SHP77 (cell line): ENCODE results near the gene RMC1.
A peak's percentile ranks its signal among the peaks of the same experiment; 100 is the strongest.
"Not testable (repeated sequence)": the region's sequence is repeated elsewhere in the genome, so short reads cannot be mapped to it uniquely, and the experiment has no call there.

Source experiments
- DNase-seq, 2 experiments: peaks; one replicate each; lab custom pipeline; 2025; lab: John Stamatoyannopoulos, UW

The RMC1 gene

DNA sequence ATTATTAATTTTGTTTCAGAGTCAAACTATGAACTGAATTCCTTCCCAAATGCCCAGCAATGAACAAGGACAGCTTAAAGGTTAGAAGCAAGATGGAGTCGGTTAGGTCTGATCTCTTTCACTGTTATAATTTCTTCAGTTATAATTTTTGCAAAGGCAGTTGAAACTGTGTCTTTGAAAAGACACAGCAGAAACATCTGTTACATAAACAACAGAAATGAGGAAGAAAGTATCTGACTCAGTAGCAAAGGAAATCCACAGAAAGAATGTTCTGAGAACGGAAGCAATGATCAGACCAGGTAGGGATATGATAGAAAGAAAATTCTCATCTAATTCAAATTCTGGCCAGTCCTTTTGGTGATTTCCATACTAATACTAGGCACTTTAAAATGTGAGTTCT lies 5.2 kb upstream of the RMC1 start:
- no peak for DNase-seq

DNA sequence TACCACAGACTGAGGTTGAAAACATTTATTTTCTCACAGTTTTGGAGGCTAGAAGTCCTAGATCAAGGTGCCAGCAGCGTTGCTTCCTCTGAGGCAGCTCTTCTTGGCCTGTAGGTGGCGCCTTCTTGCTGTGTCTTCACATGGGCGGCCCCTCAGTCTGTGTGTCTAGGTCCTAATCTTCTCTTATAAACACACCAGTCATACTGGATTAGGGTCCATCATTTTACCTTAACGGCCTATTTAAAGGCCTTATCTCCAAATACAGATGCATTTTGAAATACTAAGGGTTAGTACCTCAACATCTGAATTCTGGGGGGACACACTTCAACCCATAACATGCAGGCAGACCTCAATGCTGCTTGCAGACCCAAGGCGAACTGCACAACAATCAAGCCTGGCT lies 4.4 kb upstream of the RMC1 start:
- DNase-seq, result peak; percentile 62 to 79

DNA sequence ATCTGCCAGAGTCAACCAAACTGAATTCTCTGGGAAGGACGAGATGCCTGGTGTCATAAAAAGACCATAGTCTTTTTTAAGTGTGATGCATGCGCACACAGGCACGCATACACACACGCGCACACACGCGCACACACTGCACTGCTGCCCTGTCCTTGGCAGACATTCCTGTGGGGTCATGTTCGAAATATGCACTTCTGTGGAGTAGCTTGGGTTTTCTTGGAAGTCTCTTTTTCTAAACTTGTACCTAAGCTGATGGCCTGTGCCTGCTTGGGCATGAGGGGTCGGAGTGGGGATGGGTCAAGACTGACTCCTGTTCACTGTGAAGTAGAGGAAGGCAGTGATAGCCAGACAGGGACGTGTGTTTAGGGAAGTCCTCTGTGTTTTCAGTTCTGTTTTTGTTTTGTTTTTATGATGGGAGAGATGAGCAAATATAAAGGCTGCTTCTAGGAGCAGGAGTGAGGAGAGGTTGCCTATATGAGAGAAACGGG lies 4.0 kb upstream of the RMC1 start:
- DNase-seq, result no peak

DNA sequence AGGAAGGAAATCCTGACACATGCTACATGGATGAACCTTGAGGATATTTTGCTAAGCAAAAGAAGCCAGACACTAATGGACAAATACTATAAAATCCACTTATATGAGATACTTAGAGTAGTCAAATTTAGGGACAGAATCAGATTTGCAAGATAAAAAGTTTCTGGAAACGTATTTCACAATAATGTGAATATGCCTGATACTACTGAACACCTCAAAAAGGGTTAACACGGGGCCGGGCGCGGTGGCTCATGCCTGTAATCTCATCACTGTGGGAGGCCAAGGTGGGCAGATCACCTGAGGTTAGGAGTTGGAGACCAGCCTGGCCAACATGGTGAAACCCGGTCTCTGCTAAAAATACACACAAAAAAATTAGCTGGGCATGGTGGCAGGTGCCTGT lies 1.7 kb upstream of the RMC1 start:
- no peak for DNase-seq

DNA sequence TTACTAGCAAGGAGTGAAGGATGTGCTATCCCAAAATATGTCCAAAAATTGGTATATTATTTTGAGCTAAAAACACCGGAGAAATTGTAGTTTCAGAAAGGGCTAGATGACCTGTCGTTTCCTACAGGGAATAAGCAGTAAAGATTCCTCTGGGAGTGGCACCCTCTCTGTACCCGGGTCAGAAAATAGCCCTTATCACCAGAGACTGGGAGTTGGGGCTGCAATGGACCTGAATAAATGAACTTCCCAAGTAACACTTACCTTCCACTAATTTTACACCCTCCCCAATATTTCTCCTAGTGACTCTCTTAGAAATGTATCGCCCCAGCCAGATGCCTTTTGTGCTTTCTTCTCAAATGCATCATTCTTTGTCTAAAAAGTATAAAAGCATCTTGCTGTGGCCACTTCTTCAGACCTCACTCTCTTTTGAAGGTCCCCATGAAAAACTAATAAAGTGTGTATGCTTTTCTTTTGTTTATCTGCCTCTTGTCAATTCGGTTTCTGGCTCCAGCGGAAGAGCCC lies 734 bp upstream of the RMC1 start:
- no peak for DNase-seq

DNA sequence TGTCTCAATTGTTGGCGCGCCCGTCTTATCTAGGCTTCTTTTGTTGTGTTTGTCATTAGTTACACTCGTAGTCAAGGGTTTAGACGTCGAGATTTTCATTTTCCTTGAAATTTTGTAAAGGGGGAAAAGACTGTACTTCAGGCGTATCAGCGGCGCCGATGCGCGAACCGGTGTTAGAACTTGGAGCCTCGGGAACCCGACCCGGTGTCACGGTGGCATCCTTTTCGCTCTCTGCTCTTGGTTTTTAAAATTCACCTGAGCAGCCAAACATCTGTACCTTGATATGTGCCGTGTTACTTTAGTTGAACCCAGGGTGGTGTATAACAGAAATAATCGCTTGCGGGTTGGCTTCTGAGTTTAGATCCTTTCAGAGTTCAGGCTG lies 643 bp downstream of the RMC1 start:
- DNase-seq, result no peak

DNA sequence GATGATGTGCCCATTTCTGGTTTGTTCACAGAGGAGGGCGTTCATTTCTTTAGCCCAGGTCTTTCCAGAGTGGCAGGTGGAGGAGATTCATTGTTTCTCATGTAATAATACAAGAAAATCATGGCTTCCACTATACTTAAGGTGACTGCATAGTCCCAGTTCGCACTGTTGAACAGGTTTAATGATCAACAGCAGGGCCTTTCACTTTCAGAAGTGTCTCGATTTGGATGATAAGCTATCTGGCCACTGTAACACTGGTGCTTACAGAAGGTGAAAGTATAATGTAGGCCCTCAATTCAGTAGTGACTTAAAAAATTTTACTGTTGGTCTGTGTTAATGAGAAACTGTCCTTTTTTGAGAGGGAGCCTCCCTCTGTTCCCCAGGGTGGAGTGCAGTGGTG lies 1.4 kb downstream of the RMC1 start:
- DNase-seq, result no peak

DNA sequence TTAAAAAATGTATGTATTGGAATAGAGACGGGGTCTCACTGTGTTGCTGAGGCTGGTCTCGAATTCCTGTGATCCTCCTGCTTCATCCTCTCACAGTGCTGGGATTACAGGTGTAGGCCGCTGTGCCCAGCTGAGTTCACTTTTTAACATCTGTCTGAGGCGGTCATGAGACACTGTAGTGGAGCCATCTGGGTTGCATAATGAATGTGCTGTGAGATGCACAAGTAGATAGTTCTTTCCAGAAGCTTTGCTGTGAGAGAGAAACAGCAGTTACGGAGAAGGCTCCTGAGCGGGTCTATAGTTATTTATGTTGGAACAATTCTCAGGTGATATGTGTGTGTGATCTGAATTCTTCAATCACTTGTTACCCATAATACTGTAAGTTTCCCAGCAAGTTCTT lies 3.1 kb downstream of the RMC1 start:
- no peak for DNase-seq

DNA sequence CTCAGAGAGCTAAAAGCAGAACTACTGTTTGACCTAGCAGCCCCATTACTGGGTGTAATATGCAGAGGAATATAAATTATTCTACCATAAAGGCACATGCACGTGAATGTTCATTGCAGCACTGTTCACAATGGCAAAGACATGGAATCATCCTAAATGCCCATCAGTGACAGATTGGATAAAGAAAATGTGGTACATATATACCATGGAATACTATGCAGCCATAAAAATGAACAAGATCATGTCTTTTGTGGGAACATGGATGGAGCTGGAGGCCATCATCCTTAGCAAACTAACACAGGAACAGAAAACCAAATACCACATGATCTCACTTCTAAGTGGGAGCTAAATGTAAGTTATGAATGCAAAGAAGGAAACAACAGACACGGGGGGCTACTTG lies 7.6 kb downstream of the RMC1 start:
- DNase-seq, result not testable (repeated sequence)

DNA sequence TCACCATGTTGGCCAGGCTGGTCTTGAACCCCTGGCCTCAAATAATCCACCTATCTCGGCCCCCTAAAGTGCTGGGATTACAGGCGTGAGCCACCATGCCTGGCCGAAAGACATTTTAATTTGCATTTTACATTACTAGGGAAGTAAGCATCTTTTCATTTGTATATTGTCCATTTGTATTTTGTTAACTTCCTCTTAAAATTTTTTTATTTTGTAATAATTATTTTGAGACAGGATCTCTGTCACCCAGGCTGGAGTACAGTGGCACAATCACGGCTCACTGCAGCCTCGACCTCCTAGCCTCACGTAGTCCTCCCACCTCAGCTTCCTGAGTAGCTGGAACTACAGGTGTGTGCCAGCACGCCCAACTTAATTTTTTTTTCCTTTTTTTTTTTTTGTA lies 8.9 kb downstream of the RMC1 start:
- not testable (repeated sequence) for DNase-seq

DNA sequence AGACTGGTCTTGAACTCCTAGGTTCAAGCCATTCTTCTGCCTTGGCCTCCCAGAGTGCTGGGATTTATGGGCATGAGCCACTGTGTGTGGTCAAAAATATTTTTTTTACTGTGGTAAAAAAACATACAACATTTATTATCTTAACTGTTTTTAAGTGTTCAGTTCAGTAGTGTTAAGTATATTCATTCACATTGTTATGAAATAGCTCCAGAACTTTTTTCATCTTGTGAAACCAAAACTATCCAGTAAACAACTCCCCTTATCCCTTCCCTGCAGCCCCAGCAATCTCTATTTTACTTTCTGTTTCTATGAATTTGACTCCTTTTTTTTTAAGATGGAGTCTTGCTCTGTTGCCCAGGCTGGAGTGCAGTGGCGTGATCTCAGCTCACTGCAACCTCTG lies 9.3 kb downstream of the RMC1 start:
- no peak for DNase-seq

DNA sequence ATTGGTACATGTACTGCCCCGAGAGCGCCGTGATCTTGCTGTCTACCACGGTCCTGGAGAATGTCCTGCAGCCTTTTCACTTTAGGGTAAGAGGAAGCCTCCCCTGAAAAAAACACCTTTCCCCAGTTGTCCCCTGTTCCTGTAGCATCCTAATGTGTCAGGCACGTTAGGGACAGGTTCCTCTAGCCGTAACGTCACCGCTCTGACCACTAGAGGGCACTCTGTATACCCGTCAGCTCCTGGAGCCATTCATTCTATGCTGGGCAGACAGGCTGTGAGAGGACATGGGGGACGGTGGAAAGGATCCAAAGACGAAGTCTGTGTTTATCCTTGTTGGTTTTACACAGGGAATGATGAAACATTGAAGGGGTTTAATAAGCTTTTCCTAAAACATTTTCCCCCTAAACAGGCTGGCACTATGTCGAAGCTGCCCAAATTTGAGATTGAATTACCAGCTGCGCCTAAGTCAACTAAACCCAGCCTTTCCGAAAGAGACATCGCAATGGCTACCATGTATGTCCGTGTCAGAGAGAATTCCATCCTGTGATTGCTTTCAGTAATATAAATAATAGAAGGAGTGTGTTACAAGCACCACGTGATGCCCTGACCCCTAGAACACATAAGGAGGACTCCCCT lies 12.7 kb downstream of the RMC1 start:
- peak; percentile 63 to 75 for DNase-seq

DNA sequence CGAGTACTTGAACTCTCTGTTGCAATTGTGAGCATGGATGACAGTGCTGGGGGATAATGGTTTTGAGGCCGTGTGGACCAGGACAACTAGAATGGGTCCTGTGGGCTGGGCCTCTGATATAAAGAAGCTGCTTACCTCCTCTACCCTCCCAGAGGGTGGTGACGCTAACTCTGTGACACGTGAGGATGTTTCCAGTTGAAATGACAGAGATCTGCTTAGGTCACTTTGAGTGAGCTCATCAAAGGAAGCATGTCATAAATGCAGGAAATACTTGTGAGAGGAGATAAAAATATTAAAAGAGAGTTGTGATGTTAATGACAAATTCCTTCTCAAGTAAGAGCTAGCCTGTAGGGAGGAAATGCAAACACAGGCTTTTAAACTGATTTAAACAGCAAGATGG lies 16.4 kb downstream of the RMC1 start:
- DNase-seq, result no peak

DNA sequence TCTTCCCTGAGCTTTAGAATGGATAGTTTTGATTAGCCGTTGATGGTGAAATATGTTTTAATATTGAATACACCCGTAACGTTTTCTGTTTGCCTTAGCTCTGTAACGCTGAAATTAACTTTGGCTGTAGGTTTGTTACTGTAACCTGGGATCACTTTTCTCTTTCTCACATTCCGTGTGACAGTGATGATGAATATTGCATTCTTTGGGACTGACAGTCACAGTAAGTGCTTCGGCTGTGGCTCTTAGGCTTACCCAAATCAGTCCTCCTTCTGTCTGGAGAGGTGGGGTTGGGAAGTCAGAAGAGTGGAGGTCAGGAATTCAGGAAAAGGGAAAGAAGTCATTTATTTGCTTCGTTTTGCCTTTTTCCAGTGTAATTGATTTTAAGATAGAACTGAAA lies 18.0 kb downstream of the RMC1 start:
- DNase-seq, result no peak

DNA sequence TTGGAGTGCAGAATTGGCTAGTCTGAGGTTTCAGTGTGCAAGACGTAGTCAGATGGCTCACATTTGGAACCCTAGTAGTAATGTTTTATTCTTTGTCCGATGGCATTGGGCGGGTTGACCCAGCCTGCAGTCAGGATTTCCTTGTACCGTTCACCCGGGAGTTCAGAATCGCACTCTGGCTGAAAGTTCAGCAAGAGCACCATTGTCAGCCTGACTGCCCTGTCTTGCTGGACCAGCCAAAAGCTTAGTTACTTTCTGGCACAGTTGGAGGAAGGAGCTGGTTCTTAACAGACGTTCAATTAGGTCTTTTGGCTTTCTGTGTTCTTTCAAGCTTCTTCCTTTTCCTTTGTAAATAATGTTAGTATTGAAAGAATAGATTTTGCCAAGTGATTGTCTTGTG lies 18.6 kb downstream of the RMC1 start:
- no peak for DNase-seq

DNA sequence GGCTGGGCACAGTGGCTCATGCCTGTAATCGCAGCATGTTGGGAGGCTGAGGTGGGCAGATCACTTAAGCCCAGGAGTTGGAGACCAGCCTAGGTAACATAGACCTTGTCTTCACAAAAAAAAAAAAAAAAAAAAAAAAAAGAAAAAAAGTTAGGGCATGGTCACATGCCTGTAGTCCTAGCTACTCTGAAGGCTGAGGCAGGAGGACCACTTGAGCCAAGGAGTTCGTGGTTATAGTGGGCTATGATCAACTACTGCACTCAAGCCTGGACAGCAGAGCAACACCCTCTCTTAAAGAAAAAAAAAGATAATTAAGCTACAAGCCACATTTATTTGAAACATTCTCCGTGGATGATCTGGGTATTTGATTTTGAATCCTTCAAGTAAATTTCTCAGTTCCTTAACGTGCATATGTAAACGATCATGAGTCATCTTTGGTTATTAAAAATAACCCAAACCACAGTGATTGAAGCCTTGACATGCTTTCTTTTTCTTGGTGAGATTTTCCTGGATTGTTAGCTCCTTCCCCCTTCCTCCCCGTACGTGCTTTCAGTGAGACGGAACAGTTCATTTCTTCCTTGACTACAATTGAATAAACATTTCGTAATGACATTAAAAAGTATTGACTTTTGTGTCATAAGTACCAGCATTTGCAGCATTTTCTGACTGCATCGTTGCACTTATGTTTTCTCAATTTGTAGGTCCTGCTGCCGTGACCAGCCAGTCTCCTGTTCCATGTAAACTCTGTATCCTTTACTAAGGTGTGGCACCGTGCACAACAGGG lies 20.3 kb downstream of the RMC1 start:
- no peak for DNase-seq

DNA sequence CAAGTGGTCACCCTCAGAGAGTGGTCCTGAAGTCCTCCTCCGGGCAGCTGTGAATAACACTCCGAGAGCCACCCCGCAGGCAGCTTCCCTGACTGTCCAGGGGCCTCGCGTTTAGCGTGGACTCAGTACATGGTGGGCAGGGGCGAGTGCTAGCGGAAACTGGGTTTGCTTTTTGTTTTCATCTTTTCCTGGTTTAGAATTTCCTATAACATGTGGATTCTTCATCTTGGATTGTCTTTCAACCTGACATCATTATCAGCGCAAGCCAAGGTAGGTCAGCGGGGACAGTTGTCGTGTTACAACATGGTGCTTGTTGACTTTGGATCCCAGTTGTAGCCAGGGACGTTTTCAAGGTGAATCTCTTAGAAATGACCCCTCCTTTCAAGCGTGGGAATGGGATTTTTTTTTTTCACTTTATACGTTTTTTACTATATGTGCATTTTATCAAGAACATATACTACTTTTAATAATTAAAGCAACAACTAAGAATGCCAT lies 20.9 kb downstream of the RMC1 start:
- no peak for DNase-seq

DNA sequence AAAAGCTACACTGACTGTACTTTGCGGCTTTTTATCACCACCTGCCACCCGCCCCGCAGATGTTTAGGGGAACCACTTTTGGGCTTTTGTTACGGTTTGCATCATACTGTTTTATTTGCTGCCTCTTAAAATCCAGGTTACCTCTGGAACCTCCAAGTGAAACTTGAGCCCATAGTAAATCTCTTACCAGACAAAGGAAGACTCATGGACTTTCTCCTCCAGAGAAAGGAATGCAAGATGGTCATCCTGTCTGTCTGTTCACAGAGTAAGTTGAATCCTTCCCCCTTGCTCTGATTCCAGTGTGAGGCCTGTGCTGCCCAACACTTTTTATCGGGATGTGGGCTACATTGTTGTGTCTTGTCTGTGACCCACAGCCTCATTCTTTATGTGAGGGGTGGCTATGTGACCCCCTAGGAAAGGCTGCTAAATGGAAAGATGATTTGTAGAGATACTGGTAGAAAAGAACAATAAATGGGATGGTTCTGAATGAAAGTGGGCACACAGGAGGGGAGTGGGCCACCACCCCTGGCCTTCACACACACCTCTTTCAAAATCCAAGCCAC lies 23.3 kb downstream of the RMC1 start:
- no peak for DNase-seq

DNA sequence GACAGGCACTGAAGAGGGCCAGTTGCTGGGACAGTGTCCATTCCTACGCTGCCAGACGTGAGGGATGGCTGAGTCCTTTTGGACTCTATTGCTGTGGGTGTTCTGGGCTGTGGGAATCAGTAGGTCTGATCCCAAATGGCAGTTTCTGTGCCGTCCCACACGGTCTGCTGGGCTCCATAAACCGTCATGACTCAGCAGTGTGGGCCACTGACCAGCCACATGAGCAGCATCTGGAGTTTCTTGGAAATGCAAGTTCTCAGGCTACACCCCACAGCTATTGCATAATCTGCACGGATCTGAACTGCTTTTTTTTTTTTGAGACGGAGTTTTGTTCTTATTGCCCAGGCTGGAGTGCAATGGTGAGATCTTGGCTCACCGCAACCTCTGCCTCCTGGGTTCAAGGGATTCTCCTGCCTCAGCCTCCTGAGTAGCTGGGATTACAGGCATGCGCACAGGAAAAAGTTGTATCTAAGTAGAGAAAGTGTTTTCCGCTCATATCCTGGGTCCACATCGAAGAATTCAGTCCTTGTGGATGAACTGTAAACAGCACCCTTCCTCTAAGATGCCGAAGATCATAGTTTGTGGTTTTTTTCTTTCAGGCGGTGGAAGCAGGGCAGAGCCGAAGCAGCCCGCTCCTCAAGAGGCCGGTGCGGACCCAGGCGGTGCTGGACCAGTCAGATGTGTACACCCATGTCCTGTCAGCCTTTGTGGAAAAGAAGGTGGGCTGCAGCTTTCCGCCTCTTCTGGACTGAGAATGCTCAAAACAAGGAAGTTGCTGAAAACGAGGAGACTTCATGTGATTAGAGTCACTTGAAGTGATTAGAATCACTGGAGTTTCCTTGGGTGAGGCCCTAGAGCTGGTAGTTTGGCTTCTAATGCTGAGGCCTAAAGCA lies 25.5 kb downstream of the RMC1 start:
- no peak for DNase-seq

DNA sequence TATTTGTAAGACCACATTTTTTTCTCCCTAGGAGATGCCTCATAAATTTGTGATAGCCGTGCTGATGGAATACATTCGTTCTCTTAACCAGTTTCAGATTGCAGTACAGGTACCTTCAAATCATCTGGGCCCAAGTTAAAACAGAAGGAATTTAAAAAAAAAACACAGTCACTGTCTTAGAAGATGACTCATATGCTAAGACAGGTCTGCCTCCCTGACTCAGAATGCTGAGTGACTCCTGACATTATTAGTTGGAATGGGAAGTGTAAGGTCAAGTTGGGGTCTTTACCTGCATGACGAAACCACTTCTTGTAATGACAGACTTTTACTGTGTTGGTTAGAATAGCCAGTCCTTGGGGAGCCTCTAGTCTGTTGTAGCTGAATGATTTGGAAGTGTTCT lies 26.3 kb downstream of the RMC1 start:
- DNase-seq, result no peak

DNA sequence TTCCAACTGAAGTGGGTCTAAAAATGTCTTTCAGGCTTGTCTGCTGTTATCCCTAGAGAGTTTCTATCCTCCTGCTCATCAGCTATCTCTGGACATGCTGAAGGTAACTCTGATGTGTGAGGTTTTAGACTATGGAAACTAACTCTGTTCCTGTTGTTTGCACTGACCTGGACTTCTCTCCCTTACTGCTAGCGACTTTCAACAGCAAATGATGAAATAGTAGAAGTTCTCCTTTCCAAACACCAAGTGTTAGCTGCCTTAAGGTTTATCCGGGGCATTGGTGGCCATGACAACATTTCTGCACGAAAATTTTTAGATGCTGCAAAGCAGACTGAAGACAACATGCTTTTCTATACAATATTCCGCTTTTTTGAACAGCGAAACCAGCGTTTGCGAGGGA lies 26.9 kb downstream of the RMC1 start:
- no peak for DNase-seq

DNA sequence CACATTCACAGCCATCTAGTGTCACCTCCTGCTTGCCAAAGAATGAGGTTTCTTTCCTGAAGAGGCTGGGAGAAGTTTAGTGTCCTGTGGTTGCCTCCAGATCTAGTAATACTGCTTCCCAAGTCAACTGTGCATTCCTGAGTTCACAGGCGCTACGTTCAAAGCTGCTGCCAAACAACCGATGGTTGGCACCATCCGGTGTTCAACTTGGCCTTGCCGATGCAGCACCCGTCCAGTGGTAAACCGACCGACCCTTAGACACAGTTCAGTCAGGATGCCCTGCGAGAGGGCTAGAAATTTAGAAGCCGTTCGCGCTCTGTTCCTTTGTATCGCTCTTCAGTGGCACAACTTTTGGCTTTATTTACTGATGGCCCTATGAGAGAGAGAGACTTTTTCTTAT lies 28.6 kb downstream of the RMC1 start:
- DNase-seq, result no peak
